ENCODE measurements around the gene SOST.

- TF ChIP-seq, protein P1, sequence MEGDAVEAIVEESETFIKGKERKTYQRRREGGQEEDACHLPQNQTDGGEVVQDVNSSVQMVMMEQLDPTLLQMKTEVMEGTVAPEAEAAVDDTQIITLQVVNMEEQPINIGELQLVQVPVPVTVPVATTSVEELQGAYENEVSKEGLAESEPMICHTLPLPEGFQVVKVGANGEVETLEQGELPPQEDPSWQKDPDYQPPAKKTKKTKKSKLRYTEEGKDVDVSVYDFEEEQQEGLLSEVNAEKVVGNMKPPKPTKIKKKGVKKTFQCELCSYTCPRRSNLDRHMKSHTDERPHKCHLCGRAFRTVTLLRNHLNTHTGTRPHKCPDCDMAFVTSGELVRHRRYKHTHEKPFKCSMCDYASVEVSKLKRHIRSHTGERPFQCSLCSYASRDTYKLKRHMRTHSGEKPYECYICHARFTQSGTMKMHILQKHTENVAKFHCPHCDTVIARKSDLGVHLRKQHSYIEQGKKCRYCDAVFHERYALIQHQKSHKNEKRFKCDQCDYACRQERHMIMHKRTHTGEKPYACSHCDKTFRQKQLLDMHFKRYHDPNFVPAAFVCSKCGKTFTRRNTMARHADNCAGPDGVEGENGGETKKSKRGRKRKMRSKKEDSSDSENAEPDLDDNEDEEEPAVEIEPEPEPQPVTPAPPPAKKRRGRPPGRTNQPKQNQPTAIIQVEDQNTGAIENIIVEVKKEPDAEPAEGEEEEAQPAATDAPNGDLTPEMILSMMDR (IDR thresholded peaks at IDR 0.05), result no peak
- no peak for TF ChIP-seq EZH2 (IDR thresholded peaks at IDR 0.05; ENCODE audit: borderline replicate concordance, insufficient read depth, low read depth, low read length, poor library complexity, severe bottlenecking)
Observed at GRCh38 chr17:43768382-43768781, 9.8 kb upstream of the SOST start.

Data from B cell (primary cell).